IPS-18a (cell line): ENCODE measurements around the gene ENTPD3.

Experiments used
- H3K27ac ChIP-seq: one replicate; pipeline ENCODE4 v1.5.1; 2013; ENCODE audit warnings: low read length
- H3K27me3 ChIP-seq: one replicate; pipeline ENCODE4 v1.6.1; 2013; ENCODE audit warnings: mild to moderate bottlenecking, low read length; ENCODE audit not compliant: control insufficient read depth, insufficient read depth
- H3K36me3 ChIP-seq: one replicate; pipeline ENCODE4 v1.6.1; 2013; ENCODE audit warnings: low read depth, low read length; ENCODE audit not compliant: control insufficient read depth
- H3K4me1 ChIP-seq: one replicate; pipeline ENCODE4 v1.6.1; 2013; ENCODE audit warnings: low read depth, low read length; ENCODE audit not compliant: control insufficient read depth
- H3K4me3 ChIP-seq: one replicate; pipeline ENCODE4 v1.5.1; 2013; ENCODE audit warnings: low read length
- H3K9ac ChIP-seq: one replicate; pipeline ENCODE4 v1.6.1; 2013; ENCODE audit warnings: mild to moderate bottlenecking, low read length, moderate library complexity
- H3K9me3 ChIP-seq: one replicate; pipeline ENCODE4 v1.6.1; 2013; ENCODE audit warnings: low read depth, low read length; ENCODE audit not compliant: control insufficient read depth

Gene ENTPD3

GRCh38 chr3:40377822-40378221, 9.2 kb upstream of the ENTPD3 start:
- H3K9me3 ChIP-seq = no peaks in the 10 kb centered on the region
- H3K27me3 ChIP-seq = no peaks in the 10 kb centered on the region
- no peaks in the 10 kb centered on the region for H3K36me3 ChIP-seq
- no peak overlapping the region for H3K4me3 ChIP-seq
- no peaks in the 10 kb centered on the region for H3K4me1 ChIP-seq
- no peak overlapping the region for H3K9ac ChIP-seq
- no peak overlapping the region for H3K27ac ChIP-seq

GRCh38 chr3:40379674-40380306, 7.2 kb upstream of the ENTPD3 start:
- H3K27me3 ChIP-seq = no peaks in the 10 kb centered on the region
- no peaks in the 10 kb centered on the region for H3K36me3 ChIP-seq
- H3K27ac ChIP-seq = no peak overlapping the region
- no peaks in the 10 kb centered on the region for H3K4me1 ChIP-seq
- H3K4me3 ChIP-seq = no peak overlapping the region
- H3K9ac ChIP-seq = no peak overlapping the region
- no peaks in the 10 kb centered on the region for H3K9me3 ChIP-seq

- Histone ChIP-seq H3K4me3 (no peak overlapping the region), H3K27ac (no peak overlapping the region), H3K4me1 (peaks cover 4% of the 10 kb centered on the region)
Observed at GRCh38 chr3:40381904-40382616, 4.9 kb upstream of the ENTPD3 start.

DNA sequence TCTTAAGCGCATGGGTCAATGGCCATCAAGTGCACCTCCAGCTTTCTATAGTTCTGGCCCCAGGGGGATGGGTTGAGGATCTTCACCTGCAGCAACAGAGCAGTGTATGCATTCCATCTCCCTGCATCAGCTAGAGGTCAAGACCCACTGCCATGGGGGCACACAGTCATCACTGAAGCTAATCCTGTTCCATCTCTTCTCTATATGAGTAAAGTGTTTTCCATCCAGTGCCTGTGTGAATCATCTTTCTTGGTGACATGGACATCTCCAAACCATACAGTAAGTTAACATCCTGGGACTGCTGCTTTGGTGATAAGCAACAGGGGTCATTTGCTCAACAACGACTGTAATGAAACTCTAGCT, 4.4 kb upstream of the ENTPD3 start:
- H3K9me3 ChIP-seq = no peaks in the 10 kb centered on the region
- no peak overlapping the region for H3K4me3 ChIP-seq
- no peak overlapping the region for H3K27ac ChIP-seq
- H3K9ac ChIP-seq = no peak overlapping the region
- peaks cover 18% of the 10 kb centered on the region for H3K27me3 ChIP-seq
- no peaks in the 10 kb centered on the region for H3K36me3 ChIP-seq
- H3K4me1 ChIP-seq = peaks cover 4% of the 10 kb centered on the region

More at GRCh38 chr3:40381904-40382616, 4.9 kb upstream of the ENTPD3 start:
- Histone ChIP-seq H3K27me3 (peaks cover 12% of the 10 kb centered on the region), H3K9ac (no peak overlapping the region), H3K36me3 (no peaks in the 10 kb centered on the region), H3K9me3 (no peaks in the 10 kb centered on the region)

DNA sequence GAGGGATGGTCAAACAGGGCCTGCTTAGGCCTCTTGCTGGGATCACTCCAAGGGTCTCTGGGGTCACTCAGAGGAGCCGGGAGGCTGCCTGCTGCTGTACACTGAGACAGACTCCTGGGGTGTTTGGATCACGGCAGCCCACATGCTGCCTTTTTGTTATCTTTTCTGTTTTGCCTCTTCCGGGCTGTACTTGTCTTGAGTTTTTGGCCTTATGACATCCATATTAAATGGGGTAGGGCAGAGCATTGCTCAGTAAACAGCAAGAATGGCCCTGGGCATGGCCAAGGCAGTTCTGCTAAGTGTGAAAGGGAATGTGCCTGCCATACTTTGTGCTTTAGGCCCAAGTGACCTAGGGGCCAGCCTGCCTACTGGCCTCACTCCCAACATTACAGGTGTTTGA, 771 bp upstream of the ENTPD3 start:
- Histone ChIP-seq H3K36me3 (no peaks in the 10 kb centered on the region), H3K27me3 (peaks cover 40% of the 10 kb centered on the region), H3K4me1 (peaks cover 4% of the 10 kb centered on the region), H3K9ac (no peak overlapping the region), H3K9me3 (no peaks in the 10 kb centered on the region), H3K27ac (no peak overlapping the region), H3K4me3 (peak overlapping the region; percentile 73)

DNA sequence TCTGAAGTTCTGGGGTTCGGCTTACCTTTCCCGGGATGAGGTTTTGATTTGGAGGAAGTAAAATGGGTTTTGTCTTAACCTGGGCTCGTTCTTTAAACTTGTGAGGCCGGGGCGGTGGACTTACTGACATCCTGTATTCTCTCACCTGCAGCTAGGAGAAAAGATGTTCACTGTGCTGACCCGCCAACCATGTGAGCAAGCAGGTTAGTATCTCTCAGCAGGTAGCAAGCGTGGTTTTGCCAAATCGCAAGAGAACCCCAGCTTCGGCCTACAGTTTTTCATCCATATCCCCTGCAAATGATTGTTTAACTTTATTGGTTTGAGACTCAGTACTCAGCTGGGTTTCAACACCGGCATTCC, 891 bp downstream of the ENTPD3 start:
- peaks cover 4% of the 10 kb centered on the region for H3K4me1 ChIP-seq

GRCh38 chr3:40396406-40396805, 9.4 kb downstream of the ENTPD3 start:
- Histone ChIP-seq H3K27ac (no peak overlapping the region), H3K4me1 (no peaks in the 10 kb centered on the region), H3K27me3 (no peaks in the 10 kb centered on the region), H3K4me3 (no peak overlapping the region), H3K9ac (no peak overlapping the region), H3K36me3 (no peaks in the 10 kb centered on the region), H3K9me3 (no peaks in the 10 kb centered on the region)

More for the DNA sequence above, 891 bp downstream of the ENTPD3 start:
- Histone ChIP-seq H3K27ac (no peak overlapping the region), H3K4me3 (peak overlapping the region; percentile 73), H3K27me3 (peaks cover 40% of the 10 kb centered on the region), H3K9me3 (no peaks in the 10 kb centered on the region), H3K36me3 (no peaks in the 10 kb centered on the region), H3K9ac (no peak overlapping the region)

DNA sequence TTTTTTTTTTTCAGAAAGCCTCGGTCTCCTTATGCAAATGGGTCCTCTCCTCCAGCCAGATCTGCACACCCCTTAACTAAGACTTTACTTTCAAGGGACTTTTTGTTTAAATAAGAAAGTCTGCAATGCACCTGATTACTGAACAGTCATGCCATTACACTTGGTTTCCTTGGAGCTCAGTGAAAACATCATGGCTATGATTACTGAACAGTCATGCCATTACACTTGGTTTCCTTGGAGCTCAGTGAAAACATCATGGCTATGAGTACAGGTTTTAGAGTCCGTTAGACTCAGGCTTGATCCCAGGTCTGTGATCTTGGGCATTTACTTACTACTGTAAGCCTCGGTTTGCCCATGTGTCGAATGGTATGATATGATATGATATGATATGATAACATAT, 10.1 kb downstream of the ENTPD3 start:
- no peak overlapping the region for H3K27ac ChIP-seq

DNA sequence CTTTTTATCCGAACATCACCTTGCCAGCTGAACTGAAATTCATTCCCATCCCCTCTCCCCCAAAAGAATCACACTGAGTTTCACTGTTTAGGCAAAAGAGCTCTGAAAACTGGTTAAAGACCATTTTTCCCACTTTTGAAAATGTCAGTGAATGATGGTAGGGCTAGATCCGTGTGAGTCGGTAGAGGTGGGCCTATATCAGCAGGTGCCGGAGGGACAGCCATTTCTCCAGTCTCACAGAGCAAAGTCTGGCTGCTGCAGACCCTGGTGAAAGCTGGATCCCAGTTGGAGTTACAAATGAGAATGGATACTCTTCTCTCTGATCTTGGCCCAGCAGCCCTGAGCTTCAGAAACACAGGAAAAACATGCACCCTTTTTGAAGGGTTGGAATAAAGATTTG, 10.9 kb downstream of the ENTPD3 start:
- Histone ChIP-seq H3K4me3 (no peak overlapping the region), H3K36me3 (no peaks in the 10 kb centered on the region), H3K9me3 (no peaks in the 10 kb centered on the region), H3K27ac (no peak overlapping the region), H3K27me3 (no peaks in the 10 kb centered on the region), H3K9ac (no peak overlapping the region), H3K4me1 (no peaks in the 10 kb centered on the region)

More for the DNA sequence above, 10.1 kb downstream of the ENTPD3 start:
- H3K4me1 ChIP-seq = no peaks in the 10 kb centered on the region
- no peaks in the 10 kb centered on the region for H3K36me3 ChIP-seq
- no peaks in the 10 kb centered on the region for H3K9me3 ChIP-seq
- no peaks in the 10 kb centered on the region for H3K27me3 ChIP-seq
- H3K9ac ChIP-seq = no peak overlapping the region
- H3K4me3 ChIP-seq = no peak overlapping the region

DNA sequence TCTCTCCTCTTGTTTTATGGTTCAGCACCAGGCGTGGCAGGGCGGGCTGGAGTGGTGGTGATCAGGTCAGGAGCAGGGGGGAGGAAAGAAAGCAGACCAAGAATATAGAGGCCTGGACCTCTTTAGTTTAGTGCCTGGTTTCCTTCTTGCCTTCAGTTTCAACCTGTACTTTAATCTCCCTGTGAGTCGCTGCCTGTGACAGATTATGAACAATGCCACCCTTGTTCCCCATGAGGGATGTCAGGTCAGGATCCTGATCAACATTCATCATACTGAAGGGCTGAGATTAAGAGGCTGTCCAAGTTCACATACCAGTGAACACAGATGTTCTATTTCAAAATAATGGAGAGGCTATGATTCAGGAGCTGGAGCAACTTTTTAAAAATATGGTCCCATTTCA, 11.4 kb downstream of the ENTPD3 start:
- no peak overlapping the region for H3K4me3 ChIP-seq
- no peaks in the 10 kb centered on the region for H3K27me3 ChIP-seq
- no peaks in the 10 kb centered on the region for H3K36me3 ChIP-seq
- H3K4me1 ChIP-seq = no peaks in the 10 kb centered on the region
- H3K27ac ChIP-seq = no peak overlapping the region
- H3K9ac ChIP-seq = no peak overlapping the region
- H3K9me3 ChIP-seq = no peaks in the 10 kb centered on the region

GRCh38 chr3:40404591-40405198, 17.7 kb downstream of the ENTPD3 start:
- H3K9ac ChIP-seq = no peak overlapping the region
- no peaks in the 10 kb centered on the region for H3K9me3 ChIP-seq
- H3K4me1 ChIP-seq = no peaks in the 10 kb centered on the region
- H3K36me3 ChIP-seq = no peaks in the 10 kb centered on the region
- H3K4me3 ChIP-seq = no peak overlapping the region
- no peak overlapping the region for H3K27ac ChIP-seq
- no peaks in the 10 kb centered on the region for H3K27me3 ChIP-seq

DNA sequence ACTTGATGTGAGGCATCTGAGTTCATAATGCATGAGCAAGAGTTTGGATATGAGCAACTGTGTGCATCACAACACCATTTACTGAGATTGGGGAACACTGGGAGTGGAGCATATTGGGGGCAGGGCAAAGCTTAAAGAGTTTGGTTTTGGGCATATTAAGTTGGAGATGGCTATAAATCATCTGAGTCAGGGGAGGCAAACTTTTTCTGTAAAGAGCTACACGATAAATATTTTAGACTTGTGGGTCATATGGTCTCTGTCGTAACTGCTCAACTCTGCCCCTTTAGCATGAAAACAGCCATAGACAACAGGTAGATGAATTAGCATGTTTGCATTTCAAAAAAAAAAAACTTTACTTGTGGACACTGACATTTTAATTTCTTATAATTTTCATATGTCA, 20.0 kb downstream of the ENTPD3 start:
- Histone ChIP-seq H3K4me1 (no peaks in the 10 kb centered on the region), H3K36me3 (no peaks in the 10 kb centered on the region), H3K27me3 (no peaks in the 10 kb centered on the region), H3K4me3 (no peak overlapping the region), H3K9ac (no peak overlapping the region), H3K27ac (no peak overlapping the region), H3K9me3 (no peaks in the 10 kb centered on the region)
